Adrenal gland (tissue), 12 donors: ENCODE measurements around the gene SEC16B. TPM values are rescaled to one million over a fixed set of nuclear protein-coding genes. Genes with fewer than 3 reads are reported as not detected.

Experiments used
- DNase-seq, 7 donors: peaks; one replicate each; pipeline ENCODE4 v3.0.0-alpha.2; 2019 to 2020
- H3K27ac ChIP-seq, 5 donors: fragments of 200-600 bp; sonication (generic) in 4 of 5; 1 replicate in 3 of 5; 2 replicates in 2 of 5; pipeline versions ENCODE4 v1.5.1 to v1.8.0; 2016 to 2020; ENCODE audit warnings: mild to moderate bottlenecking in 1 of 5
- H3K27me3 ChIP-seq: fragments of 200-600 bp; 2 replicates; pipeline ENCODE4 v1.8.0; 2021
- H3K36me3 ChIP-seq, 2 donors: fragments of 200-600 bp; replicated peaks in 1 of 2; 1 replicate in 1 of 2; 2 replicates in 1 of 2; pipeline versions ENCODE4 v1.5.1 to v1.8.0; 2018 to 2022
- H3K4me1 ChIP-seq, 2 donors: fragments of 200-600 bp; replicated peaks in 1 of 2; 1 replicate in 1 of 2; 2 replicates in 1 of 2; pipeline versions ENCODE4 v1.5.1 to v1.8.0; 2018 to 2021
- H3K4me3 ChIP-seq, 4 donors: fragments of 200-600 bp; sonication (generic) in 3 of 4; one replicate each; pipeline ENCODE4 v1.5.1; 2016 to 2018
- H3K9me3 ChIP-seq, 3 donors: fragments of 200-600 bp; sonication (generic) in 1 of 3; replicated peaks in 1 of 3; 1 replicate in 2 of 3; 2 replicates in 1 of 3; pipeline versions ENCODE4 v1.5.1 to v1.8.0; 2016 to 2021
- CTCF ChIP-seq, 6 experiments: fragments of 450-650 bp in 4 of 6; fragments of 200-600 bp in 2 of 6; sonication (generic) in 1 of 6; IDR thresholded peaks; 1 replicate in 5 of 6; 2 replicates in 1 of 6; pipeline versions ENCODE4 v1.5.1 to v1.8.0; 2016 to 2021; ENCODE audit warnings: antibody characterized with exemption in 6 of 6, mild to moderate bottlenecking in 2 of 6, moderate library complexity in 1 of 6
- POLR2A ChIP-seq, 2 donors: fragments of 450-650 bp; IDR thresholded peaks; one replicate each; pipeline ENCODE4 v1.6.1; 2017; ENCODE audit warnings: antibody characterized with exemption in 2 of 2, mild to moderate bottlenecking in 2 of 2, moderate library complexity in 1 of 2
- WGBS, 4 donors: extraction: QIAGEN DNeasy Blood & Tissue Kit in 2 of 4; methylation state at CpG; one replicate each; pipeline versions ENCODE4 v1.1.5 to v1.1.7; 2013 to 2017; 5-methylcytosine and 5-hydroxymethylcytosine counted together
- intact Hi-C, 2 donors: fragments of 100-400 bp; cut with DNase I; formaldehyde crosslinking; loops; one replicate each; pipeline versions ENCODE4 v1.14.1 to v1.15.0; 2022 to 2023
- polyA plus RNA-seq, 3 donors: library from polyadenylated mRNA; stranded (reverse); fragments of 200-250 nt in 2 of 3; fragments of 350-450 nt in 1 of 3; fragmentation: Illumina TruSeq in 1 of 3; extraction: RNeasy Lipid Tissue Mini Kit (QIAGEN cat#74804) in 1 of 3; gene quantifications; one replicate each; pipeline ENCODE4 v1.2.3, GENCODE V29; 2013 to 2014
- total RNA-seq, 9 donors: library from RNA; depleted of rRNA in 4 of 9; stranded (reverse); fragments of >200 nt in 4 of 9; fragments of 120-200 nt in 1 of 9; fragmentation: NEBNext Ultra II Directional in 1 of 9; extraction: Animal tissue kit (Norgen Biotek cat#: 25700) in 1 of 9; gene quantifications; one replicate each; pipeline versions ENCODE4 v1.1.0 to v1.2.4, GENCODE V29; 2013 to 2023
- donor health status: healthy with polysubstance abuse.
- donor health status: Bipolar disorder and iron deficiency.
- donor health status: DM: yes; HTN: yes; CAD: no.
- donor health status: DM: no; HTN: no; CAD: no.
- donor health status: DM: no; HTN: no; CAD: no.
- donor health status: DM: yes; HTN: yes; CAD: no.

The SEC16B gene
- total and polyA plus RNA-seq, 12 donors, result 0.87 to 64.5 (median 6.5) TPM

DNA sequence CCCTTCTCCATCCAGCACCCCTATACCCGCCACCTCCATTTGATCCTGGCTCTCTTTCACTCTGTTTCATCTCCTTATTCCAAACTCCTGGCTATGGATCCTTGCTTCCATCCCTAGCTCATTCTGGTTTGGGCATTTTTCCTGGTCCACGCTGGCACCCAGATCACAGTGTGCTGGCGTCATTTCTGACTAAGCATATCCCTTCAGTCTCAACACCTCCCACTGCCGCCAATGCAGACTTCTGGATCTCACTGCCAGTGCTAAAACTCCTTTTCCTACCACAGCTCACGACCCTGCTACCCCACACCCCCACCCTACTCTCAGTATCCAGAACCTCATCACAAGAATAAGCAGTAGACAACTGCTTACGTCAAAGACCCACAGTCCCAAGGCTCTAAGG lies 16.3 kb downstream of the SEC16B start:
- Histone ChIP-seq H3K4me3 (no peak overlapping the region), H3K36me3 (no peaks in the 10 kb centered on the region), H3K9me3 (no peaks in the 10 kb centered on the region), H3K27me3 (no peaks in the 10 kb centered on the region), H3K27ac (no peak overlapping the region), H3K4me1 (no peaks in the 10 kb centered on the region)
- intact Hi-C loops, result no loop called here
- no peak for TF ChIP-seq CTCF (IDR thresholded peaks at IDR 0.05)
- TF ChIP-seq POLR2A (IDR thresholded peaks at IDR 0.05), result no peak
- DNase-seq, result no peak
- WGBS, 4 donors, result 93 to 95% (median 94%) methylated on average over 6 of the region's 6 CpGs

DNA sequence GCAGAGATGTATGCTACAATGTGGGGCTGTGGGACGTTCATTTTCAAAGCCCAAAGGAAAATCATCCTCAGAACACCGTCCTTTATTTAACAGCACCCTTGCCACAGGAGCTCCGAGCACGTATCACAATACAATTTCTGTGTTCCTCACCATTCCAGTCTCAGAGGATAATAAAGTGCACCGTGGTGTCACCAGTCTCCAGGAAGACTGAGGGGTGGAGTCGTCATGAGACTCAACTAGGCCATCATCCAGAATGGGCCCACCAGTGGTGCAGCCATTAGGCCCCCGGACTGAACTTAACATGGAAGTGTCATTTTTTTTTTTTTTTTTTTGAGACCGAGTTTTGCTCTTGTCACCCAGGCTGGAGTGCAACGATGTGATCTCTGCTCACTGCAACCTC lies 17.2 kb downstream of the SEC16B start:
- WGBS, 4 donors, result 91 to 94% (median 94%) methylated on average over 9 of the region's 9 CpGs
- Histone ChIP-seq H3K9me3 (no peaks in the 10 kb centered on the region), H3K36me3 (no peaks in the 10 kb centered on the region), H3K4me1 (no peaks in the 10 kb centered on the region), H3K27me3 (no peaks in the 10 kb centered on the region), H3K4me3 (no peak overlapping the region), H3K27ac (no peak overlapping the region)
- intact Hi-C loops, result no loop called here
- DNase-seq, result no peak
- TF ChIP-seq CTCF (IDR thresholded peaks at IDR 0.05) (no peak), POLR2A (IDR thresholded peaks at IDR 0.05) (no peak)

GRCh38 chr1:177952249-177952648 lies 17.6 kb downstream of the SEC16B start:
- no peaks in the 10 kb centered on the region for H3K4me1 ChIP-seq
- no peak overlapping the region for H3K4me3 ChIP-seq
- no peaks in the 10 kb centered on the region for H3K36me3 ChIP-seq
- H3K27ac ChIP-seq, result no peak overlapping the region
- H3K9me3 ChIP-seq, result no peaks in the 10 kb centered on the region
- WGBS, 4 donors, result 92 to 95% (median 93%) methylated on average over 7 of the region's 7 CpGs
- TF ChIP-seq CTCF (IDR thresholded peaks at IDR 0.05), result no peak
- no peak for TF ChIP-seq POLR2A (IDR thresholded peaks at IDR 0.05)
- intact Hi-C loops, result no loop called here
- no peaks in the 10 kb centered on the region for H3K27me3 ChIP-seq
- no peak for DNase-seq

GRCh38 chr1:177950506-177950905 lies 19.4 kb downstream of the SEC16B start:
- H3K4me1 ChIP-seq, result no peaks in the 10 kb centered on the region
- TF ChIP-seq POLR2A (IDR thresholded peaks at IDR 0.05) (no peak), CTCF (IDR thresholded peaks at IDR 0.05) (no peak)
- H3K9me3 ChIP-seq, result no peaks in the 10 kb centered on the region
- intact Hi-C loops, result no loop called here
- H3K36me3 ChIP-seq, result no peaks in the 10 kb centered on the region
- H3K27ac ChIP-seq, result no peak overlapping the region
- H3K27me3 ChIP-seq, result no peaks in the 10 kb centered on the region
- no peak overlapping the region for H3K4me3 ChIP-seq
- DNase-seq, result no peak
